GM18499 (cell line): ENCODE results near the gene ARHGAP24.
"Not testable (repeated sequence)": the region's sequence is repeated elsewhere in the genome, so short reads cannot be mapped to it uniquely, and the experiment has no call there.

Source experiments
- ATAC-seq: cut with Tn5 transposase; IDR thresholded peaks from one replicate; pipeline ENCODE4 v1.9.1; 2021; ENCODE audit warnings: moderate number of reproducible peaks; ENCODE audit not compliant: insufficient read depth, unreplicated experiment

The ARHGAP24 gene

GRCh38 chr4:85873566-85873965 lies 398.6 kb downstream of the ARHGAP24 start:
- ATAC-seq = no peak

- ATAC-seq = no peak
Observed at GRCh38 chr4:85879518-85879917, 404.6 kb downstream of the ARHGAP24 start.

- no peak for ATAC-seq
Observed at GRCh38 chr4:85883180-85883579, 408.2 kb downstream of the ARHGAP24 start.

GRCh38 chr4:85884251-85884650 lies 409.3 kb downstream of the ARHGAP24 start:
- ATAC-seq = no peak

- no peak for ATAC-seq
Observed at GRCh38 chr4:85886665-85887064, 411.7 kb downstream of the ARHGAP24 start.

GRCh38 chr4:85889314-85889713 lies 414.4 kb downstream of the ARHGAP24 start:
- no peak for ATAC-seq

DNA sequence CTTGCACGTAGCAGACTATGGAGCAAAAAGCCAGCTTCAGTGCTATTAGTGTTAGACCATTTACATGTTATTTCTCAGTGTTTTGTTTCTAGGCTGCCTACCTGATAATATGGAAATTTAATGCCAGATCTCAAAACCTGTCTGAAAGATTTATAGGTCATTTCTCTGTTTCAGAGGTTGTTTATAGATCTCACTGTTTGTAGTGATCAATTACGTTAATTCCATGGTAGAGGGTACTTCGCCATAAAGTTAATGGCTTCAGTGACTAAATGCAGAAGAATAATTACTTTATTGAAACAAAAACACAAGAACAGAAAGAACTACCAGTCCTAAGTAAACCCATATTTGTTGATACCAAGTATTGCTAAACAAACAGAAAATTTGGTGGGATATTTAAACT lies 420.8 kb downstream of the ARHGAP24 start:
- no peak for ATAC-seq

DNA sequence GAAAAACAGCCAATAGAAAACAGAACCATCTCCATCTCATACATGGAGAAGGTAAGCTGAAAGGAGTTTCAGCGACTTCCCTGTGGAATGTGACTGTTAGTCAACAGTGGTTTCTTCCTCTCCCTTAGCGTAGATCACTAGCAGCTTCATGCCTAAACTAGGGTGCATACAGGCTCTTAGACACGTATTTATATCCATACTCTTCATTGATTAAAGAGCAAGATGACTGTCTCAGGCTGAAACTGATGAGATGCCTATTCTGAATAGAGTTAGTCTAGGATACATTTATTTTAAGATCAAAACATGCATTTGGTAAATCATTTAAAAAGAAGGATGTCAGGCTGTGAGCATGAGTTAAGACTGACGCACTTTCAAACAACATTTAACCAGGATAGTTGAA lies 423.3 kb downstream of the ARHGAP24 start:
- ATAC-seq = no peak

GRCh38 chr4:85901500-85901899 lies 426.6 kb downstream of the ARHGAP24 start:
- no peak for ATAC-seq

- not testable (repeated sequence) for ATAC-seq
Observed at GRCh38 chr4:85902647-85903046, 427.7 kb downstream of the ARHGAP24 start.

DNA sequence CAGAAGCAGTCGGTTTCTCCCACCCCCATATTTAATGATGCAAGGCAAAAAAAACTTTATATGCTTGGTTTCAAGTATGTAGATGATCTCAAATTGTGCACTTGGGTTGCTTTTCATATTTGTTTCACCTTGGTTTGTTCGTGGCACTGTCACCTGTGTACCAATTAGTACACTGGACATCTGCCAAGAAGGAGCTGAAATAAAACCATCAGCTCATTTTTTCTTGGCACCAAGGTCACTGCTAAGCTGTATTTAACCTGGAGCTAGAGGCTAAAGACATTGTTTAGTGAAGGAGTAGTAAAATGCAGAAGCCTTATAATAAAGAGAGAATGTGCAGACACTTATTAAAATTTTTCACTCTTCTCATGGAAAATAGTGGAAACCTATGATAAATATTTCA lies 430.8 kb downstream of the ARHGAP24 start:
- no peak for ATAC-seq

- no peak for ATAC-seq
Observed at GRCh38 chr4:85907001-85907400, 432.1 kb downstream of the ARHGAP24 start.

- ATAC-seq = no peak
Observed at GRCh38 chr4:85909851-85910250, 434.9 kb downstream of the ARHGAP24 start.

DNA sequence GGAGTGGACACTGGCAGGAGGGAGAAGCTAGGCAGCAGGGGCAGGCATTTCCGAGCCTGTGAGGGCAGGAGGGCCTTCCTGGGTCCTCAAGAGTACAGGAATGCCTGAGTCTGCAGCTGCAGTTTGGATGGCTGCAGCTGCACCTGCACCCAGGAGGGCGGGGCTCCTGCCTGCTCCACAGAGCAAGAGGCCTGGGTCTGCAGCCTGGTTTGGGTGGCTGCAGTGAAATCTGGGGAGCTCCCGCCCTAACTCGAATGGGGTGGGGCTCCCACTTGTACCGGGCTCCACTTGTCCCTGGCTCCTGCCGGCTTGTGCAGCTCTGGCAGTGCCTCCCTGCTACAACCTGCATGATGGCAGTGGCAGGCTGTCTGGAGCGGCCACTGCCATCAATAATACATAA lies 436.0 kb downstream of the ARHGAP24 start:
- ATAC-seq = no peak

DNA sequence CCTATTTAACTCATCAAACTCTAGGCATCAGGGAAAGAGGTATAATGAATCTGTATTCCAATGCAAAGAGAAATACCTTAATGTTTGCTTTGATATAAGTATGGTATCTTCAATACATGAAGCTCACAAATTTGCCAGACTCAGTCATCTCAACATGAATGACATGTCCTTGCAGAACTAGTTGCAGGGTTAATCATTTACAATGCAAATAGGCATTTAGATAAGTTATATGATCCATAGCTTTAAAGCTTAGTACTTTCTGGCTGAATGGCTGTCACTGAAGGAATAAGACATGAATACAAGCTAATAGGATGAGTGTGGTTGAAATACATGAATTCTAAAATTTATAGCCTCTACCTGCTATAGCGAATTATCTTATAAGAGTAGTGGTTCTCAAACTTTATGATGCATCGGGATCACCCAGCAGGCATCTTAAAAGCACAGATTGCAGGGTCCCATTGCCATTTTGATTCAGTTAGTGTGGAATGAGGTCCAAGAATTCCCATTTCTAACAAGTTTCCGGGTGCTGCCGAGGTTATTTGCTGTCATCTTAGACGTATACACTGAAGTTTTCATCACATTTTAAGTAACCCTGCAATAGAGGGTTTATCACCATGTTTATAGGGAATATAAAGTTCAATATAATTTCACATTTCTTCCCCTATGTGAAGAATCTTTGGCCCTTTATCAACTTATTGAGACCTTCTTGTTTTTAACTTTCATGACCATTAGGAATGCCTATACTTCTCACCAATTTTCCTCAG lies 439.2 kb downstream of the ARHGAP24 start:
- ATAC-seq = no peak

GRCh38 chr4:85915570-85915969 lies 440.6 kb downstream of the ARHGAP24 start:
- ATAC-seq = not testable (repeated sequence)

DNA sequence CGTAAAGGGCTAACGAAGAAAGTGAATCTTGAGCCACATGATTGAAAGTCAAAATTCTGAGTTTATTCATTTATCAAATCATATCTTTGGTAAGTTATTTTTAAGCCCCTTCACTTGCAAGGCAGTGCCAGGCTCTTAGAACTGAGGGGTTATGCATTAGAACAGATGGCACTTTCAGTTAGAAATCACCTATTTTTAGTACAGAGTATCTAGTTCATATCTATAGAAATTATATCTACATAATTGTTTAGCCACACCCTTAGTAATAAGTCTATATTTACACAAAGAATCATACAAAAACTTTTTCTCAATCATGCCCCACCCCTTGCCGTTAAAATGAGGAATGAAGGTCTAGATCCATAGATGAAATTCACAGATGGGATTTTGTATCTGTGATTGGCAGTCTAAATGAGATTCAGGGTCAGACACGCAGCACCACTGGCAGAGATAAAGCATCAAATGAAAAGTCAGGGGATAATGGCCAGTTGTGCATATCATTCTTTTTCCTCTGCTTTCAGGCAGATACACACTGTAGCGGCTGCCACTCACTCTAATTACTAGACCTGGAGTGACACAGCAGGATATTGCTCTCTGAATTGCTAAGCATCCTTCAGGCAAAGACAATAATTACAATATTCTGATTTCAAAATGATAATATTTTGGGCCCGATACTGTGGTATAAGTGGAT lies 444.4 kb downstream of the ARHGAP24 start:
- no peak for ATAC-seq

DNA sequence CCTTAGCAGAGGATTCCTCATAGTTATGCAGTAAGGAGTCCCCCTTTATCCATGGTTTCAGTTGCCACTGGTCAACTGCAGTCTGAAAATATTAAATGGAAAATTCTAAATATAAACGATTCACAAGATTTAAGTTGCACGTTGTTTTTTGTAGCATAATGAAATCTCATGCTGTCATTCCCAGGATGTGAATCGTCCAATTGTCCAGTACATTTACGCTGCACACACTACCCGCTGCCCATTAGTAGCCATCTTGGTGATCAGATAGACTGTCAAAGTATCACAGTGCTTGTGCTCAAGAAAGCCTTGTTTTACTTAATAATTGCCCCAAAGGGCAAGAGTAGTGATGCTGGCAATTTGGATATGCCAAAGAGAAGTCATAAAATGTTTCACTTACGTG lies 450.1 kb downstream of the ARHGAP24 start:
- ATAC-seq = no peak

GRCh38 chr4:85928775-85929591 lies 454.0 kb downstream of the ARHGAP24 start:
- ATAC-seq = no peak

DNA sequence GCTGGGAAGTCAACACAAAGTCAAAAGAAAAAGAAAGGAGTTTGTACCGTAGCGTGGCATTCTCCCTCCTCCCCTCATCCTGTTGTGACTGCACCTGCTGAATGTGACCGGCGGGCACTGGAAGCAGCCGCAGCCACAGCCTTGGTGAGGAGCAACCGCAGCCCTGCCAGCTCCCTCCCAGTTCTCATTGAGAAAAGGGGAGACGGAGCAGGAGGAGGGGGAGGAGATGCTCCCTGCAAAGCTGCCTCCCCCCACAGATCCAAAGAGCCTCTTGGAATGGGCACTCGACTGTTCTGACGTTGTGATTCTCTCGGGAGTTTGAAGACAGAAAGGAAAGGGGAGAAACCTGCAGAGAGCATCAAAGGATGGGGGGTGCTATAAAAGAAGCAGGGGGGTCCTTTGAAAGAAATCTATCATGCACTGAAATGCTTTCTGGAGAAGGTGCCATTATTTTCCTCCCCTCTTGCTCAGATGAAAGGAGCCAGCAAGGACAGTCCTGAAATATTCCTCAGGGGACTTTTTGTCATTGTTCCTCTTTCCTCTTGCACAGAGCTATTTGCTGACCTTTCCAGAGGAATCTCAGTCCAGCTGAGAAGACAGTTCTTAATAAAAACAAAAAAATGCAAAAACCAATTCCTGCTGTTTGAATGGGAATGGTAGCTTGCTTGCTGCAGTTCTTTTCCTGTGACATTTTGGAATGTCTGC lies 455.2 kb downstream of the ARHGAP24 start:
- no peak for ATAC-seq
